Calu3 (cell line): Measurements from ENCODE around the gene GPR146. TPM values are rescaled to one million over a fixed set of nuclear protein-coding genes. Genes with fewer than 3 reads are reported as not detected.

Experiments
- BruUV-seq: library from RNA; stranded (reverse); fragments of 400-500 nt; replicated peaks from 2 replicates; lab custom pipeline; 2021; lab: Mats Ljungman, UMichigan
- CTCF ChIA-PET: fragments of 300-600 bp; sonication (Branson Sonifier 250); formaldehyde crosslinking; loops from one replicate; lab custom pipeline; 2022; ENCODE audit warnings: antibody characterized with exemption; lab: Charles Lee
- DNase-seq: peaks from one replicate; pipeline ENCODE4 v3.0.0; 2022
- H3K27ac Mint-ChIP-seq: one replicate; pipeline ENCODE4 v1.8.0; 2022; ENCODE audit warnings: mixed read lengths; ENCODE audit not compliant: unreplicated experiment
- H3K27me3 Mint-ChIP-seq: one replicate; pipeline ENCODE4 v1.8.0; 2022; ENCODE audit warnings: mixed read lengths; ENCODE audit not compliant: unreplicated experiment
- H3K36me3 Mint-ChIP-seq: one replicate; pipeline ENCODE4 v1.8.0; 2022; ENCODE audit warnings: mild to moderate bottlenecking, moderate library complexity, mixed read lengths; ENCODE audit not compliant: insufficient read depth, unreplicated experiment
- H3K4me1 Mint-ChIP-seq: one replicate; pipeline ENCODE4 v1.8.0; 2022; ENCODE audit warnings: mild to moderate bottlenecking, low read depth, mixed read lengths; ENCODE audit not compliant: unreplicated experiment
- H3K4me3 Mint-ChIP-seq: one replicate; pipeline ENCODE4 v1.8.0; 2022; ENCODE audit warnings: mild to moderate bottlenecking, low read depth, moderate library complexity, mixed read lengths; ENCODE audit not compliant: unreplicated experiment
- H3K9me3 Mint-ChIP-seq: one replicate; pipeline ENCODE4 v1.8.0; 2022; ENCODE audit warnings: low read depth, mixed read lengths; ENCODE audit not compliant: unreplicated experiment
- intact Hi-C: fragments of 100-400 bp; cut with micrococcal nuclease; formaldehyde crosslinking; loops from one replicate; pipeline ENCODE4 v1.10.0; 2022; ENCODE audit not compliant: unreplicated experiment
- total RNA-seq: library from RNA; stranded (reverse); gene quantifications from 2 replicates; pipeline ENCODE4 v1.2.3, GENCODE V29; 2022
- TF ChIP-seq, protein P1 (sequence below): fragments of 200-600 bp; IDR thresholded peaks from one replicate; pipeline ENCODE4 v1.8.0; 2022; ENCODE audit warnings: antibody characterized with exemption; ENCODE audit not compliant: unreplicated experiment

Gene GPR146
- total RNA-seq, 1 experiment from 2014 or later: 0.66 TPM

DNA sequence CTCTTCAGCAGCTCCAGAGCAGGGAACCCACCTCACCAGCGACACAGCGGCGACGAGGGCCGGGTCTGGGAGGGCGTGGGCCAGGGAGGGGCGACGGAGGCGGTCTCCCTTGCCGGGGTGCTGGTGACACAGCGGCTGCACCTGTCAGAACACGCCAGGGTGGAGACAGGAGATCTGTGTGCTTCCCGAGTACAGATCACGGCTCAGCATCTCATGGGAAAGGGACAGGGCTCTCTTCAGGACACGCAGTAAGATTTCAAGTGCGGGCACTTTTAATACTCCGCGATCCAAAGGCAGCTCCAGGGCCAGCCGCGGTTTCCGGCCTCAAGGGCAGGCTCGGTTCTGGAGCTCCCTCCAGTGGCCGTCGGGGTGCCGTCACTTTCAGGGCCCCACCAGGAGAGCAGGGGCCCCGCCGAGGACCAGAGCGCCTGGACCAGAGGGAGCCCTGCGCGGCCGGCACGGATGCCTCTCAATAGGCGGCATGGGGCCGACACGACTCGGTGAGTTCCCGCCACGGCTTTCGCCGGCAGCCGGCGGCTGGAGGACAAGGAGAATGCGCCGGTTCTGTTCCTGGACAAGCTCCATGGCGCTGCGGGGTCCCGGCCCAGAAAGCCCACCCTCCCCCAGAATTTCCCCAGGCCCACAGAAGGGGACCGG lies 21.4 kb downstream of the GPR146 start:
- H3K4me3 Mint-ChIP-seq: no peak overlapping the region
- DNase-seq: peak; percentile 96
- TF ChIP-seq, protein P1, sequence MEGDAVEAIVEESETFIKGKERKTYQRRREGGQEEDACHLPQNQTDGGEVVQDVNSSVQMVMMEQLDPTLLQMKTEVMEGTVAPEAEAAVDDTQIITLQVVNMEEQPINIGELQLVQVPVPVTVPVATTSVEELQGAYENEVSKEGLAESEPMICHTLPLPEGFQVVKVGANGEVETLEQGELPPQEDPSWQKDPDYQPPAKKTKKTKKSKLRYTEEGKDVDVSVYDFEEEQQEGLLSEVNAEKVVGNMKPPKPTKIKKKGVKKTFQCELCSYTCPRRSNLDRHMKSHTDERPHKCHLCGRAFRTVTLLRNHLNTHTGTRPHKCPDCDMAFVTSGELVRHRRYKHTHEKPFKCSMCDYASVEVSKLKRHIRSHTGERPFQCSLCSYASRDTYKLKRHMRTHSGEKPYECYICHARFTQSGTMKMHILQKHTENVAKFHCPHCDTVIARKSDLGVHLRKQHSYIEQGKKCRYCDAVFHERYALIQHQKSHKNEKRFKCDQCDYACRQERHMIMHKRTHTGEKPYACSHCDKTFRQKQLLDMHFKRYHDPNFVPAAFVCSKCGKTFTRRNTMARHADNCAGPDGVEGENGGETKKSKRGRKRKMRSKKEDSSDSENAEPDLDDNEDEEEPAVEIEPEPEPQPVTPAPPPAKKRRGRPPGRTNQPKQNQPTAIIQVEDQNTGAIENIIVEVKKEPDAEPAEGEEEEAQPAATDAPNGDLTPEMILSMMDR: peak; percentile 98
- H3K36me3 Mint-ChIP-seq: peaks cover 5% of the 10 kb centered on the region
- no TSS peak for BruUV-seq
- H3K9me3 Mint-ChIP-seq: no peaks in the 10 kb centered on the region
- intact Hi-C loops: loop anchor here (1.0 kb wide), 1 partner anchor 72 kb away; no protein-coding TSS in a partner anchor
- H3K4me1 Mint-ChIP-seq: peaks cover 10% of the 10 kb centered on the region
- H3K27me3 Mint-ChIP-seq: no peaks in the 10 kb centered on the region
- H3K27ac Mint-ChIP-seq: no peak overlapping the region
- CTCF ChIA-PET: interaction anchor here (0.5 to 5.0 kb wide), 21 partner anchors 9 to 279 kb away, joined by 3 to 153 read pairs (median 4); partner anchors contain the start of genes COX19, CYP2W1 and GPR146

GRCh38 chr7:1066242-1066588 lies 21.9 kb downstream of the GPR146 start:
- CTCF ChIA-PET: interaction anchor here (0.5 to 5.0 kb wide), 13 partner anchors 13 to 152 kb away, joined by 3 to 153 read pairs (median 6); partner anchors contain the start of gene COX19
- no TSS peak for BruUV-seq
- DNase-seq: no peak
- Mint-ChIP-seq H3K4me3 (no peak overlapping the region), H3K27ac (no peak overlapping the region), H3K4me1 (peaks cover 10% of the 10 kb centered on the region), H3K9me3 (no peaks in the 10 kb centered on the region), H3K36me3 (peaks cover 7% of the 10 kb centered on the region), H3K27me3 (no peaks in the 10 kb centered on the region)
- TF ChIP-seq, protein P1: no peak
- intact Hi-C loops: no loop called here

GRCh38 chr7:1068013-1068412 lies 23.7 kb downstream of the GPR146 start:
- no peaks in the 10 kb centered on the region for H3K9me3 Mint-ChIP-seq
- no peak overlapping the region for H3K27ac Mint-ChIP-seq
- no peak for DNase-seq
- CTCF ChIA-PET: interaction anchor here (0.8 to 5.0 kb wide), 2 partner anchors 74 to 91 kb away, joined by 3 to 153 read pairs; no protein-coding TSS in a partner anchor
- no peaks in the 10 kb centered on the region for H3K27me3 Mint-ChIP-seq
- H3K4me1 Mint-ChIP-seq: peaks cover 10% of the 10 kb centered on the region
- TF ChIP-seq, protein P1: no peak
- H3K4me3 Mint-ChIP-seq: no peak overlapping the region
- no TSS peak for BruUV-seq
- peaks cover 7% of the 10 kb centered on the region for H3K36me3 Mint-ChIP-seq
- intact Hi-C loops: no loop called here

- no TSS peak for BruUV-seq
- H3K4me1 Mint-ChIP-seq: peaks cover 10% of the 10 kb centered on the region
- CTCF ChIA-PET: interaction anchor here (0.7 to 5.0 kb wide), 4 partner anchors 18 to 91 kb away, joined by 3 to 153 read pairs (median 6); no protein-coding TSS in a partner anchor
- H3K27ac Mint-ChIP-seq: no peak overlapping the region
- no peak for DNase-seq
- H3K4me3 Mint-ChIP-seq: no peak overlapping the region
- intact Hi-C loops: no loop called here
- peaks cover 13% of the 10 kb centered on the region for H3K36me3 Mint-ChIP-seq
- TF ChIP-seq, protein P1: no peak
- no peaks in the 10 kb centered on the region for H3K9me3 Mint-ChIP-seq
- H3K27me3 Mint-ChIP-seq: no peaks in the 10 kb centered on the region
Observed at GRCh38 chr7:1068619-1069018, 24.3 kb downstream of the GPR146 start.
